Measurements from ENCODE around the gene GLI1. TPM values are rescaled to one million over a fixed set of nuclear protein-coding genes. Genes with fewer than 3 reads are reported as not detected.
A peak's percentile ranks its signal among the peaks of the same experiment; 100 is the strongest.

GLI1 gene
- total and polyA plus RNA-seq, 2 of the 13 experiments (the other 11 are each of a cell fraction or from before 2014, with no cell fraction given) = 0.09 to 0.20 TPM

DNA sequence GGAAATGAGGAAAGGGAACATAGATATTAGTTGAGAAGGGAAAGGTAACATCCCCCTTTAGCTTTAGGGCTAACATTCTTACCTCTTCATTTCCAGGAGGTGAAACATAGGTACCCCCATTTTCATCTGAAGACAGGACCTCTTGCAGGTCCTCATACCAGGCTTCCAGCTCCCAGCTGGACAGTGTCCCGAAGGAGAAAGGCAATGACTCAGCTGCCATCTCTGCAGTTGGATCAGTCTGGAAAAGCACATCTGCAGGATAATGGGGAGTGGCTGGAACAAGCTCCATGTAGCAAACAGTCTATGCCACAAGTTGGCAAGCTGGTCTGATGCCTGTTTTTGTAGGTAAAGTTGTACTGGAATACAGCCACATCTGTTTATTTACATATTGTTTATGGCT lies 57.6 kb downstream of the GLI1 start:
- no TSS peak for BruUV-seq (replicated peaks)
- DNase-seq (ENCODE audit: low spot score) (no peak), ATAC-seq (no peak), FAIRE-seq (no peak)
- H2AFZ ChIP-seq (ENCODE audit: low read length) = no peak overlapping the region
- in situ Hi-C loops (cut with HindIII; ENCODE audit: extremely low pct_ligation_motif_present, low pct_unique_long_range_greater_than_20kb) (no loop called here), intact Hi-C loops (cut with micrococcal nuclease; ENCODE audit: unreplicated experiment) (no loop called here)
- CTCF ChIA-PET (ENCODE audit: low intra/inter-chr PET ratio, low total read pairs) = no interaction called here
- H3K27ac ChIP-seq (ENCODE audit: extremely low read length, insufficient read depth, low read length) = no peak overlapping the region
- TF ChIP-seq POLR2A (IDR thresholded peaks at IDR 0.05; ENCODE audit: insufficient read depth in 1 of 2, low read depth in 2 of 2, low read length in 2 of 2) (peak in 1 of 2 experiments; percentile 38; a peak in 2 of 4 replicates), MAFK (conservative IDR thresholded peaks at IDR 0.05 in 1 of 2, IDR thresholded peaks at IDR 0.05 in 1 of 2; ENCODE audit: low read length in 2 of 2) (no peak), FOXA3 (CRISPR knock-in tag; IDR thresholded peaks at IDR 0.05) (no peak), ESRRA (CRISPR knock-in tag; IDR thresholded peaks at IDR 0.05; ENCODE audit: low read depth) (no peak), RBM22 (optimal IDR thresholded peaks at IDR 0.05; ENCODE audit: low read length) (no peak), FOSL2 (CRISPR knock-in tag; IDR thresholded peaks at IDR 0.05) (0 out of 2 replicates have a peak, but pooled peaks have one; percentile 9), POLR2AphosphoS5 (IDR thresholded peaks at IDR 0.05; ENCODE audit: low read depth, low read length) (peak; percentile 50), SIN3A (IDR thresholded peaks at IDR 0.05; ENCODE audit: borderline replicate concordance, low read depth, low read length) (no peak), PAF1 (CRISPR knock-in tag; IDR thresholded peaks at IDR 0.05) (peak; percentile 70; the same call in 1 of the 2 replicates), SMAD3 (CRISPR knock-in tag; IDR thresholded peaks at IDR 0.05) (no peak), RBFOX2 (IDR thresholded peaks at IDR 0.05; ENCODE audit: low read depth, low read length) (peak; percentile 66), POLR2G (IDR thresholded peaks at IDR 0.05; ENCODE audit: low read depth, low read length) (peak; percentile 13; the same call in 1 of the 2 replicates)
- TF ChIP-seq, protein P1, sequence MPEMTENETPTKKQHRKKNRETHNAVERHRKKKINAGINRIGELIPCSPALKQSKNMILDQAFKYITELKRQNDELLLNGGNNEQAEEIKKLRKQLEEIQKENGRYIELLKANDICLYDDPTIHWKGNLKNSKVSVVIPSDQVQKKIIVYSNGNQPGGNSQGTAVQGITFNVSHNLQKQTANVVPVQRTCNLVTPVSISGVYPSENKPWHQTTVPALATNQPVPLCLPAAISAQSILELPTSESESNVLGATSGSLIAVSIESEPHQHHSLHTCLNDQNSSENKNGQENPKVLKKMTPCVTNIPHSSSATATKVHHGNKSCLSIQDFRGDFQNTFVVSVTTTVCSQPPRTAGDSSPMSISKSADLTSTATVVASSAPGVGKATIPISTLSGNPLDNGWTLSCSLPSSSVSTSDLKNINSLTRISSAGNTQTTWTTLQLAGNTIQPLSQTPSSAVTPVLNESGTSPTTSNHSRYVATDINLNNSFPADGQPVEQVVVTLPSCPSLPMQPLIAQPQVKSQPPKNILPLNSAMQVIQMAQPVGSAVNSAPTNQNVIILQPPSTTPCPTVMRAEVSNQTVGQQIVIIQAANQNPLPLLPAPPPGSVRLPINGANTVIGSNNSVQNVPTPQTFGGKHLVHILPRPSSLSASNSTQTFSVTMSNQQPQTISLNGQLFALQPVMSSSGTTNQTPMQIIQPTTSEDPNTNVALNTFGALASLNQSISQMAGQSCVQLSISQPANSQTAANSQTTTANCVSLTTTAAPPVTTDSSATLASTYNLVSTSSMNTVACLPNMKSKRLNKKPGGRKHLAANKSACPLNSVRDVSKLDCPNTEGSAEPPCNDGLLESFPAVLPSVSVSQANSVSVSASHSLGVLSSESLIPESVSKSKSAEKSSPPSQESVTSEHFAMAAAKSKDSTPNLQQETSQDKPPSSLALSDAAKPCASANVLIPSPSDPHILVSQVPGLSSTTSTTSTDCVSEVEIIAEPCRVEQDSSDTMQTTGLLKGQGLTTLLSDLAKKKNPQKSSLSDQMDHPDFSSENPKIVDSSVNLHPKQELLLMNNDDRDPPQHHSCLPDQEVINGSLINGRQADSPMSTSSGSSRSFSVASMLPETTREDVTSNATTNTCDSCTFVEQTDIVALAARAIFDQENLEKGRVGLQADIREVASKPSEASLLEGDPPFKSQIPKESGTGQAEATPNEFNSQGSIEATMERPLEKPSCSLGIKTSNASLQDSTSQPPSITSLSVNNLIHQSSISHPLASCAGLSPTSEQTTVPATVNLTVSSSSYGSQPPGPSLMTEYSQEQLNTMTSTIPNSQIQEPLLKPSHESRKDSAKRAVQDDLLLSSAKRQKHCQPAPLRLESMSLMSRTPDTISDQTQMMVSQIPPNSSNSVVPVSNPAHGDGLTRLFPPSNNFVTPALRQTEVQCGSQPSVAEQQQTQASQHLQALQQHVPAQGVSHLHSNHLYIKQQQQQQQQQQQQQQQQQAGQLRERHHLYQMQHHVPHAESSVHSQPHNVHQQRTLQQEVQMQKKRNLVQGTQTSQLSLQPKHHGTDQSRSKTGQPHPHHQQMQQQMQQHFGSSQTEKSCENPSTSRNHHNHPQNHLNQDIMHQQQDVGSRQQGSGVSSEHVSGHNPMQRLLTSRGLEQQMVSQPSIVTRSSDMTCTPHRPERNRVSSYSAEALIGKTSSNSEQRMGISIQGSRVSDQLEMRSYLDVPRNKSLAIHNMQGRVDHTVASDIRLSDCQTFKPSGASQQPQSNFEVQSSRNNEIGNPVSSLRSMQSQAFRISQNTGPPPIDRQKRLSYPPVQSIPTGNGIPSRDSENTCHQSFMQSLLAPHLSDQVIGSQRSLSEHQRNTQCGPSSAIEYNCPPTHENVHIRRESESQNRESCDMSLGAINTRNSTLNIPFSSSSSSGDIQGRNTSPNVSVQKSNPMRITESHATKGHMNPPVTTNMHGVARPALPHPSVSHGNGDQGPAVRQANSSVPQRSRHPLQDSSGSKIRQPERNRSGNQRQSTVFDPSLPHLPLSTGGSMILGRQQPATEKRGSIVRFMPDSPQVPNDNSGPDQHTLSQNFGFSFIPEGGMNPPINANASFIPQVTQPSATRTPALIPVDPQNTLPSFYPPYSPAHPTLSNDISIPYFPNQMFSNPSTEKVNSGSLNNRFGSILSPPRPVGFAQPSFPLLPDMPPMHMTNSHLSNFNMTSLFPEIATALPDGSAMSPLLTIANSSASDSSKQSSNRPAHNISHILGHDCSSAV (CRISPR knock-in tag; IDR thresholded peaks at IDR 0.05; ENCODE audit: borderline replicate concordance) = no peak
- TF ChIP-seq, protein P2, sequence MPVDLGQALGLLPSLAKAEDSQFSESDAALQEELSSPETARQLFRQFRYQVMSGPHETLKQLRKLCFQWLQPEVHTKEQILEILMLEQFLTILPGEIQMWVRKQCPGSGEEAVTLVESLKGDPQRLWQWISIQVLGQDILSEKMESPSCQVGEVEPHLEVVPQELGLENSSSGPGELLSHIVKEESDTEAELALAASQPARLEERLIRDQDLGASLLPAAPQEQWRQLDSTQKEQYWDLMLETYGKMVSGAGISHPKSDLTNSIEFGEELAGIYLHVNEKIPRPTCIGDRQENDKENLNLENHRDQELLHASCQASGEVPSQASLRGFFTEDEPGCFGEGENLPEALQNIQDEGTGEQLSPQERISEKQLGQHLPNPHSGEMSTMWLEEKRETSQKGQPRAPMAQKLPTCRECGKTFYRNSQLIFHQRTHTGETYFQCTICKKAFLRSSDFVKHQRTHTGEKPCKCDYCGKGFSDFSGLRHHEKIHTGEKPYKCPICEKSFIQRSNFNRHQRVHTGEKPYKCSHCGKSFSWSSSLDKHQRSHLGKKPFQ (CRISPR knock-in tag; IDR thresholded peaks at IDR 0.05; ENCODE audit: insufficient replicate concordance) = no peak
- H3K4me1 ChIP-seq (ENCODE audit: insufficient read depth, low read length) = peaks cover 31% of the 10 kb centered on the region
- peaks cover 22 to 52% of the 10 kb centered on the region in 2 experiments for H3K36me3 ChIP-seq (replicated peaks in 1 of 2; ENCODE audit: control insufficient read depth in 1 of 2, insufficient read depth in 2 of 2, low read length in 2 of 2)
- 88% methylated on average over 1 of the region's 1 CpG for WGBS (ENCODE audit: low lambda C conversion rate)
- H3K27me3 ChIP-seq (ENCODE audit: control insufficient read depth in 1 of 2, insufficient read depth in 2 of 2, low read length in 2 of 2) = no peaks in the 10 kb centered on the region; a peak in 1 of 5 replicates
- POLR2A ChIA-PET = interaction anchor here (0.7 to 7.8 kb wide), 10 partner anchors 11 to 115 kb away, joined by 3 to 90 read pairs (median 4); partner anchors contain the start of genes B4GALNT1, DCTN2, INHBC and INHBE
- H3K79me2 ChIP-seq (ENCODE audit: insufficient read depth, low read length) = peaks cover 24% of the 10 kb centered on the region
- H3K9ac ChIP-seq (ENCODE audit: insufficient read depth, low read depth, low read length) = no peak overlapping the region
- no peak overlapping the region for H3K4me2 ChIP-seq (ENCODE audit: low read depth, low read length)
- no peaks in the 10 kb centered on the region for H3K9me3 ChIP-seq (ENCODE audit: low read length)
- H3K4me3 ChIP-seq (replicated peaks in 1 of 3; ENCODE audit: insufficient read depth in 1 of 3, low read depth in 2 of 3, low read length in 3 of 3) = no peak overlapping the region
- H4K20me1 ChIP-seq (ENCODE audit: insufficient read depth, low read length) = peaks cover 35% of the 10 kb centered on the region

Measured in HepG2 (cell line).